Neural cell (in vitro differentiated cells): ENCODE measurements around the gene KRTAP10-9. TPM values are rescaled to one million over a fixed set of nuclear protein-coding genes. Genes with fewer than 3 reads are reported as not detected.

Source experiments
- H2AFZ ChIP-seq: fragments of 200-600, 300-800 bp; sonication (generic), shearing (Covaris generic); 2 replicates; pipeline ENCODE4 v1.6.0; 2014; ENCODE audit warnings: low read depth, mild to moderate bottlenecking, antibody characterized with exemption, low read length, moderate library complexity
- H3F3A ChIP-seq: fragments of 200-600 bp; shearing (Covaris generic); 2 replicates; pipeline ENCODE4 v1.6.1; 2016; ENCODE audit warnings: mild to moderate bottlenecking, moderate library complexity, mixed read lengths, antibody characterized with exemption, low read length; ENCODE audit not compliant: insufficient read depth, poor library complexity, severe bottlenecking
- H3K27ac ChIP-seq: fragments of 200-600, 300-800 bp; sonication (generic), shearing (Covaris generic); 2 replicates; pipeline ENCODE4 v1.5.1; 2014; ENCODE audit warnings: mild to moderate bottlenecking, low read length, moderate library complexity
- H3K27me3 ChIP-seq: fragments of 300-800, 200-600 bp; sonication (generic), shearing (Covaris generic); 2 replicates; pipeline ENCODE4 v1.6.0; 2014; ENCODE audit warnings: mild to moderate bottlenecking, low read depth, low read length, moderate library complexity; ENCODE audit not compliant: insufficient read depth
- H3K36me3 ChIP-seq: fragments of 300-800, 200-600 bp; sonication (generic), shearing (Covaris generic); 2 replicates; pipeline ENCODE4 v1.5.1; 2014; ENCODE audit warnings: mild to moderate bottlenecking, antibody characterized with exemption, low read length, moderate library complexity; ENCODE audit not compliant: insufficient read depth
- H3K4me2 ChIP-seq: fragments of 300-800, 200-600 bp; sonication (generic), shearing (Covaris generic); 2 replicates; pipeline ENCODE4 v1.6.0; 2014; ENCODE audit warnings: mild to moderate bottlenecking, low read length
- H3K4me3 ChIP-seq: fragments of 300-800, 200-600 bp; sonication (generic), shearing (Covaris generic); 2 replicates; pipeline ENCODE4 v1.5.1; 2014; ENCODE audit warnings: mild to moderate bottlenecking, low read length, moderate library complexity
- H3K79me2 ChIP-seq: fragments of 200-600 bp; shearing (Covaris generic); replicated peaks from 2 replicates; pipeline ENCODE4 v1.6.0; 2014; ENCODE audit warnings: mild to moderate bottlenecking, low read length, moderate library complexity; ENCODE audit not compliant: insufficient read depth
- H3K9ac ChIP-seq: fragments of 300-800, 200-600 bp; sonication (generic), shearing (Covaris generic); 2 replicates; pipeline ENCODE4 v1.6.1; 2016; ENCODE audit warnings: mild to moderate bottlenecking, low read length, mixed read lengths
- H3K9me2 ChIP-seq: fragments of 200-600 bp; shearing (Covaris generic); 2 replicates; pipeline ENCODE4 v1.6.1; 2016; ENCODE audit warnings: mild to moderate bottlenecking, low read length, mixed read lengths; ENCODE audit not compliant: insufficient read depth
- H3K9me3 ChIP-seq: fragments of 200-600, 300-800 bp; sonication (generic), shearing (Covaris generic); 2 replicates; pipeline ENCODE4 v1.6.1; 2016; ENCODE audit warnings: mild to moderate bottlenecking, mixed run types, low read length, moderate library complexity, mixed read lengths
- H4K20me1 ChIP-seq: fragments of 200-600 bp; shearing (Covaris generic); 2 replicates; pipeline ENCODE4 v1.6.1; 2016; ENCODE audit warnings: mild to moderate bottlenecking, mixed run types; ENCODE audit not compliant: insufficient read depth
- EP300 ChIP-seq: fragments of 450-650 bp; conservative IDR thresholded peaks from 2 replicates; pipeline ENCODE4 v1.6.1; 2014; ENCODE audit warnings: antibody characterized with exemption, mild to moderate bottlenecking, moderate library complexity; ENCODE audit not compliant: poor library complexity, severe bottlenecking
- EZH2 ChIP-seq: fragments of 200-600, 300-800 bp; shearing (Covaris generic), sonication (generic); IDR thresholded peaks from 2 replicates; pipeline ENCODE4 v1.6.1; 2014; ENCODE audit warnings: antibody characterized with exemption, low read length, borderline replicate concordance, mild to moderate bottlenecking; ENCODE audit not compliant: insufficient read depth, poor library complexity, severe bottlenecking
- MXI1 ChIP-seq: fragments of 450-650 bp; conservative IDR thresholded peaks from 2 replicates; pipeline ENCODE4 v1.6.1; 2014; ENCODE audit warnings: antibody characterized with exemption, mild to moderate bottlenecking; ENCODE audit not compliant: poor library complexity, severe bottlenecking
- POLR2AphosphoS5 ChIP-seq: IDR thresholded peaks from 2 replicates; pipeline ENCODE4 v1.6.1; 2012
- RAD21 ChIP-seq: fragments of 450-650 bp; conservative IDR thresholded peaks from 2 replicates; pipeline ENCODE4 v1.6.1; 2014; ENCODE audit warnings: antibody characterized with exemption, mild to moderate bottlenecking, moderate library complexity
- SMC3 ChIP-seq: fragments of 450-650 bp; conservative IDR thresholded peaks from 2 replicates; pipeline ENCODE4 v1.6.1; 2014; ENCODE audit warnings: antibody characterized with exemption, mild to moderate bottlenecking, moderate library complexity; ENCODE audit not compliant: poor library complexity
- TAF1 ChIP-seq: IDR thresholded peaks from 2 replicates; pipeline ENCODE4 v1.6.1; 2012; ENCODE audit warnings: low read depth
- polyA plus RNA-seq: library from polyadenylated mRNA; depleted of rRNA; stranded (reverse); fragments of >200 nt; gene quantifications from 2 replicates; pipeline ENCODE4 v1.2.3, GENCODE V29; 2014
- TF ChIP-seq, protein P1 (sequence below): IDR thresholded peaks from 2 replicates; pipeline ENCODE4 v1.6.1; 2012; ENCODE audit warnings: borderline replicate concordance
- TF ChIP-seq, protein P2 (sequence below): fragments of 450-650 bp; IDR thresholded peaks from 2 replicates; pipeline ENCODE4 v1.5.1; 2014; ENCODE audit warnings: antibody characterized with exemption, mild to moderate bottlenecking, moderate library complexity; ENCODE audit not compliant: poor library complexity, severe bottlenecking

Gene KRTAP10-9
- polyA plus RNA-seq, 1 donor from 2014 or later: not detected

DNA sequence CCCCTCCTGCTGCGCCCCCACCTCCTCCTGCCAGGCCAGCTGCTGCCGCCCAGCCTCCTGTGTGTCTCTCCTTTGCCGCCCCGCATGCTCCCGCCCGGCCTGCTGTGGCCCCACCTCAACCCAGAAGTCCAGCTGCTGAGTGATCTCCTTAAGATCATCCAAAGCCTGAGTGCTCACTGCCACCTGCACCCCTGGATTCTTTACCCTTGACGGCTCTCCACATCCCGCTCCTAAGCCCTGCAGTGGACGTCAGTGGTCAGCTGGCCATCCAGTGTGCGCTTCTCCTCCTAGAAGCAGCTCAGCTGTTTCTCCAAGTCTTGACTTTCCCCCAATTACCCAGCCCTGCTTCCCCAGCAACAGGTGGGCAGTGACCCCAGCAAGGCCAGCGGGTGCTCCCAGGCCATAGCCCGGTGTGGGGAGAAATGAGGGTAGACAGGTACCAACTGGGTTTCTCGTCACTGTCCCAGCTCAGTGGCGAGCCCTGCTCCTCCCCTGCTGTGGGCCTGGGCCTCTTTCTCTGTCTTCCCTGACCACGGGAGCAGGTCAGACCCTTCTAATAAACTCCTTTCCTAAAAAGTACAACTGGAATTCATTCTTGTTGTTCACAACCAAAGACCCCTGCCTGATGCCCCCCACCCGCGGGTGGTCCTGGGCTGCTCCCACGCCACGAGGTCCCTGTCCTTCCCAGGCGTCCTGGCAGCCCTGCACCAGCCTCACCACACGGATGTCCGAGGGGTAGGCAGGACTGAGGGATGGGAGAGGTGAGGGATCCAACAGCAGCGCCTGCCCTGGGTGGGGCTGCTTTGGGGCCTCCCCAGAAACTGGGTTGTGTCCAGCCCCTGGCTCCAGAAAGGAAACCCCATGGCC is 25.1 kb upstream of the KRTAP10-9 start:
- H2AFZ ChIP-seq: no peak overlapping the region
- no peak overlapping the region for H3K4me2 ChIP-seq
- no peaks in the 10 kb centered on the region for H3K9me2 ChIP-seq
- H3K4me3 ChIP-seq: no peak overlapping the region
- no peaks in the 10 kb centered on the region for H4K20me1 ChIP-seq
- H3K36me3 ChIP-seq: no peaks in the 10 kb centered on the region
- no peak overlapping the region for H3K27ac ChIP-seq
- H3F3A ChIP-seq: no peaks in the 10 kb centered on the region
- no peaks in the 10 kb centered on the region for H3K79me2 ChIP-seq
- no peaks in the 10 kb centered on the region for H3K27me3 ChIP-seq
- H3K9me3 ChIP-seq: peaks cover 4% of the 10 kb centered on the region
- TF ChIP-seq EZH2 (no peak), EP300 (no peak), POLR2AphosphoS5 (no peak), TAF1 (no peak), RAD21 (no peak), MXI1 (no peak), SMC3 (no peak)
- TF ChIP-seq, protein P1, sequence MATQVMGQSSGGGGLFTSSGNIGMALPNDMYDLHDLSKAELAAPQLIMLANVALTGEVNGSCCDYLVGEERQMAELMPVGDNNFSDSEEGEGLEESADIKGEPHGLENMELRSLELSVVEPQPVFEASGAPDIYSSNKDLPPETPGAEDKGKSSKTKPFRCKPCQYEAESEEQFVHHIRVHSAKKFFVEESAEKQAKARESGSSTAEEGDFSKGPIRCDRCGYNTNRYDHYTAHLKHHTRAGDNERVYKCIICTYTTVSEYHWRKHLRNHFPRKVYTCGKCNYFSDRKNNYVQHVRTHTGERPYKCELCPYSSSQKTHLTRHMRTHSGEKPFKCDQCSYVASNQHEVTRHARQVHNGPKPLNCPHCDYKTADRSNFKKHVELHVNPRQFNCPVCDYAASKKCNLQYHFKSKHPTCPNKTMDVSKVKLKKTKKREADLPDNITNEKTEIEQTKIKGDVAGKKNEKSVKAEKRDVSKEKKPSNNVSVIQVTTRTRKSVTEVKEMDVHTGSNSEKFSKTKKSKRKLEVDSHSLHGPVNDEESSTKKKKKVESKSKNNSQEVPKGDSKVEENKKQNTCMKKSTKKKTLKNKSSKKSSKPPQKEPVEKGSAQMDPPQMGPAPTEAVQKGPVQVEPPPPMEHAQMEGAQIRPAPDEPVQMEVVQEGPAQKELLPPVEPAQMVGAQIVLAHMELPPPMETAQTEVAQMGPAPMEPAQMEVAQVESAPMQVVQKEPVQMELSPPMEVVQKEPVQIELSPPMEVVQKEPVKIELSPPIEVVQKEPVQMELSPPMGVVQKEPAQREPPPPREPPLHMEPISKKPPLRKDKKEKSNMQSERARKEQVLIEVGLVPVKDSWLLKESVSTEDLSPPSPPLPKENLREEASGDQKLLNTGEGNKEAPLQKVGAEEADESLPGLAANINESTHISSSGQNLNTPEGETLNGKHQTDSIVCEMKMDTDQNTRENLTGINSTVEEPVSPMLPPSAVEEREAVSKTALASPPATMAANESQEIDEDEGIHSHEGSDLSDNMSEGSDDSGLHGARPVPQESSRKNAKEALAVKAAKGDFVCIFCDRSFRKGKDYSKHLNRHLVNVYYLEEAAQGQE: no peak
- TF ChIP-seq, protein P2, sequence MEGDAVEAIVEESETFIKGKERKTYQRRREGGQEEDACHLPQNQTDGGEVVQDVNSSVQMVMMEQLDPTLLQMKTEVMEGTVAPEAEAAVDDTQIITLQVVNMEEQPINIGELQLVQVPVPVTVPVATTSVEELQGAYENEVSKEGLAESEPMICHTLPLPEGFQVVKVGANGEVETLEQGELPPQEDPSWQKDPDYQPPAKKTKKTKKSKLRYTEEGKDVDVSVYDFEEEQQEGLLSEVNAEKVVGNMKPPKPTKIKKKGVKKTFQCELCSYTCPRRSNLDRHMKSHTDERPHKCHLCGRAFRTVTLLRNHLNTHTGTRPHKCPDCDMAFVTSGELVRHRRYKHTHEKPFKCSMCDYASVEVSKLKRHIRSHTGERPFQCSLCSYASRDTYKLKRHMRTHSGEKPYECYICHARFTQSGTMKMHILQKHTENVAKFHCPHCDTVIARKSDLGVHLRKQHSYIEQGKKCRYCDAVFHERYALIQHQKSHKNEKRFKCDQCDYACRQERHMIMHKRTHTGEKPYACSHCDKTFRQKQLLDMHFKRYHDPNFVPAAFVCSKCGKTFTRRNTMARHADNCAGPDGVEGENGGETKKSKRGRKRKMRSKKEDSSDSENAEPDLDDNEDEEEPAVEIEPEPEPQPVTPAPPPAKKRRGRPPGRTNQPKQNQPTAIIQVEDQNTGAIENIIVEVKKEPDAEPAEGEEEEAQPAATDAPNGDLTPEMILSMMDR: no peak
- no peak overlapping the region for H3K9ac ChIP-seq

DNA sequence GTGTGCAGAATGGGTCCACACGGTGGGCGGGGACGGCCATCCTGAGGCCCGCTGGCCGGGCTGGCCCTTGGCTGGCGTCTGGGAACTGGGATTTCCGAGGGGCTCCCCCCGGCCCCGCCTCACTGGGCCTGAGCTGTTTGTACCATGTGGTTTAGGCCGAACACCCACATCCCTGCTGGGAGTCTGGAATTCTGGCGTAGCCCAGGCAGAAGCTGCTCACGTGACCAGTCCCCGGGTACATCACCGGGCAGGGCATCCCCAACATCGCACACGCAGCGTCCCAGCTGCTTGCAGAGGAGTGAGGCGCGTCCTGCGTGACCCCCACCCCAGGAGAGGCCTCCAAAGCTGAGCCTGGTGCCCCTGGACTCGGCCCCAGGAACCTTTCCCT is 24.4 kb upstream of the KRTAP10-9 start:
- Histone ChIP-seq H3K27me3 (no peaks in the 10 kb centered on the region), H2AFZ (no peak overlapping the region)

More for the DNA sequence above, 24.4 kb upstream of the KRTAP10-9 start:
- H3K9me3 ChIP-seq: peaks cover 4% of the 10 kb centered on the region
- no peaks in the 10 kb centered on the region for H3F3A ChIP-seq
- no peaks in the 10 kb centered on the region for H3K36me3 ChIP-seq
- no peaks in the 10 kb centered on the region for H3K79me2 ChIP-seq
- no peak overlapping the region for H3K9ac ChIP-seq
- no peak overlapping the region for H3K4me2 ChIP-seq
- TF ChIP-seq POLR2AphosphoS5 (no peak), EZH2 (no peak), MXI1 (no peak), EP300 (no peak), TAF1 (no peak), SMC3 (no peak), RAD21 (no peak)
- TF ChIP-seq, protein P2: no peak
- TF ChIP-seq, protein P1: no peak
- H4K20me1 ChIP-seq: no peaks in the 10 kb centered on the region
- H3K27ac ChIP-seq: no peak overlapping the region
- no peaks in the 10 kb centered on the region for H3K9me2 ChIP-seq
- H3K4me3 ChIP-seq: no peak overlapping the region
